Measurements from ENCODE around the gene PPP1CA. TPM values are rescaled to one million over a fixed set of nuclear protein-coding genes. Genes with fewer than 3 reads are reported as not detected.

PPP1CA gene
- total RNA-seq, 2 donors from 2014 or later = 211 to 244 TPM

DNA sequence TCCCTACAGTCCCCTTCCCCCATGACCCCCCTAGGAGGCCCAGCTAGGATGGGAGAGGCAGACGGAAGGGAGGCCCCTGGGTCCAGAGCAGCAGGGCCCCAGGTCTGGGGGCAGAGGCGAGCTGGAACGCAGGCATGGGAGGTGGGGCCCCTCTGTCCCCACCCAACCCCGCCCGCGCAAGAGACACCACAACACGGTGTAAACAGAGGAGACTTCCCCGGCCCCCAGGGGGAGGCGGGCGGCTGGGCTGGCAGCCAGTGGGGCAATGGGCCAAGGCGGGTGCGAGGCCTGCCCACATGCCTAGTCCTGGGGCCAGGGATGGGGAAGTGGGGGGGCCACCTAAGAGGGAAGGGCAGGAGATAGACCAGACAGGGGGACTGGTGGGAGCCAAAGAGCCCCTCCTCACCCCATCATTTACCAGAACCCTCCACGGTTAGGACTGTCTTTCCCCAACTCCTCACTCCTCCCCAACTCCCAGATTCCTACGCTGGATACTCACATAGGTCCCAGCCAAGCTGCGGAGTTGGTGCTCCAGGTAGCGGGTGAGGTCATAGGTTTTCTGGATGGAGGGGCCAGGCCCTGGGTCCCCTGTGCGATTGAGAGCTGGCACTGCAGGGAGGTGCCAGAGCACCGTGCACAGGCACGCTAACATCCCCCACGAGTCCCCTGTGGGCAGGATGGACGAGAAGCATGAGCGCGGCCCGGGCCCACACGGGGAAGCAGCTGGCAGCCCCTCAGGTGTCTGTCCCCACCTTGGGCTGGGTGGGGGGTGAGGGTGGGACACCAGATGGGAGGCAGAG, 34.5 kb downstream of the PPP1CA start:
- ATAC-seq (replicated peaks in 1 of 2) (no peak), DNase-seq (no peak)
- no peak overlapping the region for H3K27ac Mint-ChIP-seq
- H3K4me3 Mint-ChIP-seq = no peak overlapping the region
- H3K27me3 Mint-ChIP-seq (ENCODE audit: low read depth) = peaks cover 52% of the 10 kb centered on the region
- H3K4me1 Mint-ChIP-seq (ENCODE audit: low read depth) = peaks cover 45% of the 10 kb centered on the region
- H3K9me3 Mint-ChIP-seq = no peaks in the 10 kb centered on the region
- H3K36me3 Mint-ChIP-seq (ENCODE audit: insufficient read depth in 2 of 2) = no peaks in the 10 kb centered on the region

GRCh38 chr11:67366546-67366945, 35.1 kb downstream of the PPP1CA start:
- H3K27ac Mint-ChIP-seq = no peak overlapping the region

DNA sequence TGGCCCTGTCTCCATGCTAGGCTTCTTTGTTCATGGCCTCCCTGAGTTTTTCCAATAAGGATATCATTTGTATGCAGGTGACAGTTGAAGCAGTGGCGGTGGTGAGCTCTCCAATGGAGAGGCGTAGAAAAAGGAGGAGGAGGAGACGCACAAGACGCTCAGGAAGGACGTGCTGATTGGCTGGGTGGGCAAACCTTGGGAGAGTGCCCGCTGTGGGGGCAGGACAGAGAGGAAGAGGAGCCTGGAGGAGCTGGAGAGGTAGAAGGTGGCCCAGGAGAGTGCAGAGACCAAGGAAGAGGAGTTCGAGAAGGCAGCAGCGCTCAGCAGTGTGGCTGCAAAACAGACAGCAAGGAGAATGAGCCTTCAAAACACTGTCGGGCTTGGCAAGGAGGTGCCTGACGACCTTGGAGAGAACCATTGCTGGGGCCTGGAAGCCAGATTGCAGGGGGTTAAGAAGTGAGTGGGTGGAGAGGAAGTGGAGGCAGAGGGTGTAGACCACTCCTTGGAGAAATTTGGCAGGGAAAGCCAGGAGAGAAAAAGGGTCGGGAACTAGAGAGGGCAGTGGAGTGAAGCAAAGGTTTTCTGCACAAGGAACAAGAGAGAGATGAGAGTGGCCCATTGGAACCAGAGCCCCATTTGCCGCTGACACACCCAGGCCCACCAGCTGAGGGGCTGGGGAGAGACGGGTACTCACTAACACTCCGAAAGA, 35.8 kb downstream of the PPP1CA start:
- H3K27me3 Mint-ChIP-seq (ENCODE audit: low read depth) = peaks cover 41% of the 10 kb centered on the region
- no peak for ATAC-seq (replicated peaks in 1 of 2)
- no peak overlapping the region for H3K4me3 Mint-ChIP-seq
- no peak for DNase-seq
- no peaks in the 10 kb centered on the region for H3K9me3 Mint-ChIP-seq
- no peak overlapping the region for H3K27ac Mint-ChIP-seq
- peaks cover 34% of the 10 kb centered on the region for H3K4me1 Mint-ChIP-seq (ENCODE audit: low read depth)
- no peaks in the 10 kb centered on the region for H3K36me3 Mint-ChIP-seq (ENCODE audit: insufficient read depth in 2 of 2)

More at GRCh38 chr11:67366546-67366945, 35.1 kb downstream of the PPP1CA start:
- H3K27me3 Mint-ChIP-seq (ENCODE audit: low read depth) = peaks cover 48% of the 10 kb centered on the region
- no peaks in the 10 kb centered on the region for H3K36me3 Mint-ChIP-seq (ENCODE audit: insufficient read depth in 2 of 2)
- H3K4me3 Mint-ChIP-seq = no peak overlapping the region
- DNase-seq (no peak), ATAC-seq (replicated peaks in 1 of 2) (no peak)
- peaks cover 40% of the 10 kb centered on the region for H3K4me1 Mint-ChIP-seq (ENCODE audit: low read depth)
- no peaks in the 10 kb centered on the region for H3K9me3 Mint-ChIP-seq

DNA sequence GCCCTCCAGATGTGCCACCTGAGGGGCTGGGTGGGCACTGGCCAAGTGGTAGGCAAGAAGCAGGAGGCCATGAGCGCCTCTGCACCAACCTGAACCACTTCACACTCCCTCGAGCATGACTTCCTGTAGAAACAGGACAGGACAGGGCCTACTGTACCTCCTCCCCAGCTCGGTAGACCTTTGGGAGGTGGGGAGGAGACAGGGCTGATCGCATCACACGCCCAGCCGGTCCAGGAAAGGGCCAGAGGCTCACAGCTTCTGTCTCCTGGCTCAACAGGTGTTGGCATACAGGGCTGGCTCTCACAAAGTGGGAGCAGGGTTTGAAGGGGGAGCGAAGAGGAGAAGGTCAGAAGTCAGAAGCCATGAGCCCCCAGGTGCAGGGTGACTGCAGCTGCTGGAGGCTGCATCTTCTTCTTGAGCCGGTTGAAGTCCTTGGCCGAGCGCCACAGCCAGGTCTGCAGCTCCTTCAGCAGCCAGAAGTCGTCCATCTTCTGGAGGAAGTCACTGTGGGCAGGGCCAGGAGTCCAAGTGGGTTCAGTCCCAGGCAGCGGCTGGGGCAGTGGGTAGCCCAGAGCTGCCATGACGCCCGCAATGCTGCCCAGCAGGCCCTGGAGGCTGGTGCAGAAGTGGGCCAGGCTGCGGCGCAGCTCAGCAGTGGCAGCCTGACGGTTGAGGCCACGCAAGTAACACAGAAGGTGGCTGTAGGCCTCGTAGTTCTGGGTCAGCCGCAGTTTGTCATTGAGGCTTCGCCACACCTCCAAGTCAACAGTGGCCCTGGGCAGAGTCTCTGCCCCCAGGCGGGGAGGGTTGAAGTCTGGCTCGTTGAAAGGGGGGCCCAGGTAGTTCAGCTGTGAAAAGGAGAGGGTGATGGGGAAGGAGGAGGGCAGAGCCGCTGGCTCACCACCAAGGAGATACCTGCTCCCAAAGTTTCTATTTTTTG, 36.6 kb downstream of the PPP1CA start:
- H3K27me3 Mint-ChIP-seq (ENCODE audit: low read depth) = peaks cover 33% of the 10 kb centered on the region
- no peak overlapping the region for H3K4me3 Mint-ChIP-seq
- H3K27ac Mint-ChIP-seq = no peak overlapping the region
- peaks cover 28% of the 10 kb centered on the region for H3K4me1 Mint-ChIP-seq (ENCODE audit: low read depth)
- no peaks in the 10 kb centered on the region for H3K36me3 Mint-ChIP-seq (ENCODE audit: insufficient read depth in 2 of 2)
- DNase-seq (no peak), ATAC-seq (replicated peaks in 1 of 2) (no peak)
- no peaks in the 10 kb centered on the region for H3K9me3 Mint-ChIP-seq

DNA sequence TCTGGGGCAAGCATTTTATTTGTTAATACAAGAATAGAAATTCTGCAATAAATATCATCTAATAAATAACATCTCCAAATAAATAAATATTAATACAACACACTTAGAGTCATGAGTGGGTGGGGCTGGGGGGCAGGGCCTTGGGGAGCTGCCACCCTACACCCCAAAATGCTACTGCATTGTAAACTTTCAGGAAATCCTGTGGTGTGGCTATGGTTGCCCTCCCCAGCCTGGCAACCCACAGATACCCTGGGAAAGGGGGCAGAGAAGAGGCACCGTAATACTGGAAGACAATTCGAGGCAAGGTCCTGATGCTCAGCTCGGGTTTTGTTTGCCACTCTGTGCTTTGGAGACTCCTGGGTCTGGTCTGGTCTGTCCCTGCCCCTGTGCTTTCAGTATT, 37.5 kb downstream of the PPP1CA start:
- Mint-ChIP-seq H3K9me3 (no peaks in the 10 kb centered on the region), H3K4me1 (ENCODE audit: low read depth) (peaks cover 24% of the 10 kb centered on the region), H3K27ac (no peak overlapping the region), H3K27me3 (ENCODE audit: low read depth) (peaks cover 24% of the 10 kb centered on the region), H3K36me3 (ENCODE audit: insufficient read depth in 2 of 2) (no peaks in the 10 kb centered on the region), H3K4me3 (no peak overlapping the region)
- DNase-seq (no peak), ATAC-seq (replicated peaks in 1 of 2) (no peak)

GRCh38 chr11:67357831-67358670, 43.6 kb downstream of the PPP1CA start:
- Mint-ChIP-seq H3K27ac (no peak overlapping the region), H3K27me3 (ENCODE audit: low read depth) (peaks cover 7% of the 10 kb centered on the region), H3K36me3 (ENCODE audit: insufficient read depth in 2 of 2) (no peaks in the 10 kb centered on the region), H3K4me3 (no peak overlapping the region), H3K4me1 (ENCODE audit: low read depth) (peaks cover 22% of the 10 kb centered on the region), H3K9me3 (no peaks in the 10 kb centered on the region)
- no peak for DNase-seq
- no peak for ATAC-seq (replicated peaks in 1 of 2)

DNA sequence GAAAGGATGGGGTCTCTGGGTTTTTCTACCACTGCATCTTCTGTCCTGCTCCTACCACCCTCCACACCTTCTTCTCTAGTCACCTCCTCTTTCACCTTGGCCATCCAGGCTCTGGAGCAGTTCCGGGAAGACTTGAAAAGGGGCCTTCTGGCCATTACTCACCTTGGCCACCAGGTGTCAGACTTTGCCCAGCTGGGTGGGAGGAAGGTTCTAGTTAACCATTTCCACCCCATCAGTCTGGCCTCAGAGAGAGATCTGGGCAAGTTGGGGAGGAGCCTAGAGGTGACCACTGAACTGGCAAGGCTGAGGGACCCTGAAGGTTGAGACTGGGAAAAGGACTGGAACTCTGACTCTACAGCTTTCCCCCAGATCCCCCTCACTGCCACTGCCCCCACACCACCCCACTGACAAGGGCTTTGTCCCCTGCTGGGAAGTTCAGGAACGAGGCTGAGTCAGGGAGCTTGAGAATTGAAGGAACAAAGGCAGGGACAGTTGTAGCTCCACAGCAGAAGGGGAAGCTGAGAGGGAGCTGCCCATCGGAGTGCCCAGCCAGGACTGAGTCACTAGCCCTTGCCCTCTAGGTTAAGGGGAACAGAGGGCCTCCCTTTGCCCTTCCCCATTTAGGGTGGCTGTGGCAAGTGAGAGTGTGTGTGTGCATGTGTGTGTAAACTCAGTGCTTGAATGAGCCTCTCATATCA, 44.6 kb downstream of the PPP1CA start:
- Mint-ChIP-seq H3K4me1 (ENCODE audit: low read depth) (peaks cover 30% of the 10 kb centered on the region), H3K27ac (peak overlapping the region; percentile 35), H3K36me3 (ENCODE audit: insufficient read depth in 2 of 2) (no peaks in the 10 kb centered on the region), H3K9me3 (no peaks in the 10 kb centered on the region), H3K4me3 (peak overlapping the region; percentile 8 to 57), H3K27me3 (ENCODE audit: low read depth) (no peaks in the 10 kb centered on the region)
- ATAC-seq (replicated peaks in 1 of 2) (peak in 1 of 2 donors; percentile 14), DNase-seq (peak; percentile 69 to 77)

DNA sequence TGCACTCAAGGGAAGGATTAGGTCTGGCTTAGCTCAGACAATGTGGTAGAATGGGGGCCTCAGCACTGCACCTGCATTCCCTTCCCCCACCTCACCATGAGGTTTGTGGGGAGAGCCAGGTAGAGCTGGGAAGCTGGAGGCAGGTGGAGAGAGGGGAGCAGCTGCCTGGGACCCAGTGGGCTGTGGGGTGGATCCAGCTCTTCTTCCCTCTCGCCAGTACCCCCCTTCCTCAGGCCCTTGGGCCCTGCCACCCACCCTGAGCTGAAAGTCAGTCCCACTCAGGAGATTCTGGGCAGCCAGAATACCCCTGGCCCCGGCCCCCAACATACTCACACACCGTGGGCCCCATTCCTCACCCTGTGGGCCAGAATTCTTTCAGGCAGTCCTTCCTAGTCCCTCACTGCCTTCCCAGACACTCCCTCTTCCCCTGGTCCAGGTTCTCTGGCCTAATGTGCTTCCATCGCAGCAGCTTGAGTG, 45.2 kb downstream of the PPP1CA start:
- ATAC-seq (replicated peaks in 1 of 2) = no peak
- Mint-ChIP-seq H3K4me1 (ENCODE audit: low read depth) (peaks cover 34% of the 10 kb centered on the region), H3K9me3 (no peaks in the 10 kb centered on the region), H3K4me3 (peak overlapping the region; percentile 8 to 57), H3K27ac (peak overlapping the region; percentile 59), H3K36me3 (ENCODE audit: insufficient read depth in 2 of 2) (peaks cover 0 to 1% of the 10 kb centered on the region in 2 donors), H3K27me3 (ENCODE audit: low read depth) (no peaks in the 10 kb centered on the region)
- no peak for DNase-seq

DNA sequence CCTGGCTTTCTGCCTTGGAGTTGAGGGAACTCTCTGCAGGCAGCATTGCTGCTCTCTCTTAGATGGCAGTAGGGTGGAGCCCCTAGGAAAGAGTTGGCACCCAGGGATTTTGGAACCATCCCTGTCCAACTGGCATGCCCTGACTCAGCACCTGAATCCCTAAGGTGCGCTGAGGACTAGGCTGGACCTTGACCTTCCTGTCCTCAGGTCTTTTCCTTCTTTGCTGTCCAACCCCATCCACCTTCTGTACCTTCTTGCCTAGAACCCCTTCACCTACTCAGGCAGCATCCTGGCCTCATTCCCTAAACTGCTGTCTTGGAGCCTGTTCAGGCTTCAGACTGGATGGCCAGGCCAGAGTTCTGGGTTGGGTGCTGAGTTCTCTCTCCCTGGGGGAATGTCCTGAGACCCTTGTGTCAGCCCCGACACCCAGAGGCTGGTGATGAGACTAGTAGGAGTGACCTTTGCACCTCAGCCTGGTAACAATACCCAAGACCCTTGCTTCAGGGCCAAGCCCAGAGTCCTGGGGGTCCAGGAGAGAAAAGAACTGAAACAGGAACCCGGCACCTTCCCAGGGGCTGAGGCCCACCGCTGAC, 45.8 kb downstream of the PPP1CA start:
- DNase-seq = no peak
- Mint-ChIP-seq H3K27me3 (ENCODE audit: low read depth) (no peaks in the 10 kb centered on the region), H3K9me3 (no peaks in the 10 kb centered on the region), H3K36me3 (ENCODE audit: insufficient read depth in 2 of 2) (peaks cover 0 to 1% of the 10 kb centered on the region in 2 donors), H3K4me1 (ENCODE audit: low read depth) (peaks cover 40% of the 10 kb centered on the region), H3K27ac (peak overlapping the region; percentile 59), H3K4me3 (no peak overlapping the region)
- no peak for ATAC-seq (replicated peaks in 1 of 2)

GRCh38 chr11:67355023-67355793, 46.5 kb downstream of the PPP1CA start:
- DNase-seq (no peak), ATAC-seq (replicated peaks in 1 of 2) (no peak)
- Mint-ChIP-seq H3K4me1 (ENCODE audit: low read depth) (peaks cover 43% of the 10 kb centered on the region), H3K27ac (peak overlapping the region; percentile 85), H3K9me3 (no peaks in the 10 kb centered on the region), H3K27me3 (ENCODE audit: low read depth) (no peaks in the 10 kb centered on the region), H3K36me3 (ENCODE audit: insufficient read depth in 2 of 2) (peaks cover 0 to 1% of the 10 kb centered on the region in 2 donors), H3K4me3 (peak overlapping the region in 1 of 2 donors; percentile 94)

Data from activated T-cell treated with anti-CD3 and anti-CD28 coated beads, Interleukin-2, amount 50 U/mL, for 72 hours (primary cell).